GM21526 (cell line): Measurements from ENCODE around the gene MTCH1.

ENCODE experiments used
- ATAC-seq: cut with Tn5 transposase; IDR thresholded peaks from one replicate; pipeline ENCODE4 v1.9.1; 2021; ENCODE audit warnings: moderate library complexity; ENCODE audit not compliant: unreplicated experiment, low FRiP score

MTCH1 gene

DNA sequence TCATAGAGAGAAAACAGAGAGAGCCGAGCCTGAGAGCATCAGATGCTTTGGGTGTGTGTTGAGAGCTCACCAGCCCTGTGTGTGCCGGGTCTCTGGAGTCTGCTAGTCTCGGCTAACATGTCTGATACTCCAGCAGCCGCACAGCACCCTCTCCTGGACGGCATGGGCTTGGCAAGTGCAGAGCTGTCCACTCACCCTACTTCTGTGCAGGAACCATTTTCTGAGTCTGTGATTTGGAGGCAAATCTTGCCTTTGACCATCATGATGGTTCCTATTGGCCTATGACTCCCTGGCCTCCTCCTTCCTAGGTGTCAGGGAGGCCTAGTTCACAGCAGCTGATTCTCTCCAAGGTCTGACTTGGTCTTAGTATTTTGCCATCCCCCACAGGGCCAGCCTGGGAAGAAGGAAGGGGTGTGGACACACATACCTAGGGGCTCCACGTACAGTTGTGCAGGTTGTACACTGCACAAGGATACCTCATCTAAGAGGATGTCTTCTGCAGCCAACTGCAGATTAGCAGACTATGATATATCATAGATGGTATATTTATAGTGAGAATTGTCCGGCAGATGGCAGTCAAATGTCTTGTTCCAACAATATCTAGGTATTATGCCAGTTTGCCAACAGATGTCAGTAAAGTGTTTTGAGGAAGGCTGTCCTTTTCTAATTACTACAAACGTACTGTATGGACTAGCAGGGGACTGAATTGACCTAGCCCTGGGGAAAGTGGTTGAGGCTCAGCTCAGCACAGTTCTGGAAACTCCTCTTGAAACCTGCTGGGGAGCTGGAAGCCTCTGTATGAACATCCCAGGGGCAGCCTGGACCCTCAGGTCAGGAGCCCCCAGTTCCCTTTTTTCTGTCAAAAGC lies 32.4 kb upstream of the MTCH1 start:
- peak; percentile 78 for ATAC-seq

DNA sequence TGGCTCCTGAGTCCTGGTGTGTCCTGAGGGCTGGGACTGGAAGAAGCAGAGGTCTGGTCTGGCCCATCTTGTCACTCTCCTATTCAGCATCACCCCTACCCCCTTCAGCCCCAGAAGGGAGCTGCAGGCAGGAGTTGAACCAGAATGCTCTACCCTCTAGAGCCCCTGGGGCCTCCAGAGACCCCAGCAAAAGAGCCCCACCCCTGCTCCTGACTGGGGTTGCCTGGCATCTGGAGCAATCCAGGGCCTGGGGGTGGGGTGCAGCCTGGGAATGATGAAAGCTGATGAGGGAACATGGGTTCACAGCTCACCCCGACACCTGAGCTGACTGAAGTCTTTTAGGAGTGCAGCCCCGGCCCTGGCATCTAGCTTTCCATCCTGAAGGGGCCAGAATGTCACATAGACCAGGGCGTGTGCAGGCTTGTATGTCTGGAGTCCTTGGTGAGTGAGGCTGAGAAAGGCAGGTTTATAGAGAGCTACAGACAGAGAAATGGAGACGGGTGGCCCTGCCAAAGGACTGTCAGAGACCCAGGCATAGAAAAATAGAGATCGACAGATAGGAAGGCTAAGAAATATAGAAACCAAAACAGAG lies 31.7 kb upstream of the MTCH1 start:
- peak; percentile 10 for ATAC-seq

DNA sequence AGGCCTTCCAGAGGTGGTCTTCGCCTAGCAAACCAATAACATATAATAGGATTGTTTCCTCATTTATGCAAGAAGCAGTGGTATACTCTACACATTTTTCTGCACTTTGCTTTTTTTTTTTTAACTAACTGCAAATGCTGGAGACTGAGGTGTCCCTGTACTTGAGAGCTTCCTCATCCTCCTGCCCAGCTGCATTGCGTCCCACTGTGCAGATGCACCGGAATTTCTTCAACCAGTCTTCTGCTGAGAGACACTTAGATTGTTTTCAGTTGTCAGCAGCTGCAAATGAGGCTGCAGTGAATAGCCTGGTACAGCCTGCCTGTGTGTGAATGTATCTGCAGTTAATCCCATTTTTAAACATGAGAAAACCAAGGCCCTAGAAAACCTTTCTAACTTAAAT lies 31.0 kb upstream of the MTCH1 start:
- ATAC-seq, result no peak

DNA sequence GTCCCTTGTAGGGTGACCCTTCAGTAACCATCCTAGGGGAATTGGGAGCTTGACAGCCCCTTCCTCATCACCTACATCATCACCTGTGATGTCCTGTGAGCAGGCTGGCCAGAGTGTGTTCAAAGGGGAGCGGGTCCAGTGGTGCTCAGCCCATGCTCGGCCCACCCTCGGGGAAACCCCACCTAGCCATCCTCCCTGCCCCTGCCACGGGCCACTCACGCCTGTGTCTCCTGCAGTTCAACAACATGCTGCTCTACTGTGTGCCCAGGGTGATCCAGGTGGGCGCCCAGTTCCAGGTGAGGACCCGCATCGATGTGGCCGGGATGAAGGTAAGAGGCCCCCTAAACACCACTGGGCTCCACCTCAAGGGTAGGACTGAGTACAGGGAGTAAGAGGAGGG lies 29.5 kb upstream of the MTCH1 start:
- ATAC-seq, result no peak

DNA sequence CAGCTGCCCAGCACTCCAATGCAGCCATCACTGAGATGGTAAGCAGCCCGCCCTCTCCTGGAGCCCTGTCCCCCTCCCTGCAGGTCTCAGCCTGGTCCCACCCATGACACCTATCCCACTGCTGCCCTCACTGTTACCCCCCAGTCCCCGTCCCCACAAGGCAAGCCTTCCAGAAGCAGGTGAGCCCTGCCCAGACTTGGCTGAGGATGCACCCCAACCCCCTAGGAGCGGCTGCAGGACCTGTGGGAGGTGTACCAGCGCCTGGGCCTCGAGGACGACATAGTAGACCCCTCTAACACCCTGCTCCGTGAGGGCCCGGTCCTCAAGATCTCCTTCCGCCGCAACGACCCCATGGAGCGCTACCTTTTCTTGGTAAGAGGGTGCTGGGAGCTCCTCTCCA lies 28.7 kb upstream of the MTCH1 start:
- ATAC-seq, result no peak

DNA sequence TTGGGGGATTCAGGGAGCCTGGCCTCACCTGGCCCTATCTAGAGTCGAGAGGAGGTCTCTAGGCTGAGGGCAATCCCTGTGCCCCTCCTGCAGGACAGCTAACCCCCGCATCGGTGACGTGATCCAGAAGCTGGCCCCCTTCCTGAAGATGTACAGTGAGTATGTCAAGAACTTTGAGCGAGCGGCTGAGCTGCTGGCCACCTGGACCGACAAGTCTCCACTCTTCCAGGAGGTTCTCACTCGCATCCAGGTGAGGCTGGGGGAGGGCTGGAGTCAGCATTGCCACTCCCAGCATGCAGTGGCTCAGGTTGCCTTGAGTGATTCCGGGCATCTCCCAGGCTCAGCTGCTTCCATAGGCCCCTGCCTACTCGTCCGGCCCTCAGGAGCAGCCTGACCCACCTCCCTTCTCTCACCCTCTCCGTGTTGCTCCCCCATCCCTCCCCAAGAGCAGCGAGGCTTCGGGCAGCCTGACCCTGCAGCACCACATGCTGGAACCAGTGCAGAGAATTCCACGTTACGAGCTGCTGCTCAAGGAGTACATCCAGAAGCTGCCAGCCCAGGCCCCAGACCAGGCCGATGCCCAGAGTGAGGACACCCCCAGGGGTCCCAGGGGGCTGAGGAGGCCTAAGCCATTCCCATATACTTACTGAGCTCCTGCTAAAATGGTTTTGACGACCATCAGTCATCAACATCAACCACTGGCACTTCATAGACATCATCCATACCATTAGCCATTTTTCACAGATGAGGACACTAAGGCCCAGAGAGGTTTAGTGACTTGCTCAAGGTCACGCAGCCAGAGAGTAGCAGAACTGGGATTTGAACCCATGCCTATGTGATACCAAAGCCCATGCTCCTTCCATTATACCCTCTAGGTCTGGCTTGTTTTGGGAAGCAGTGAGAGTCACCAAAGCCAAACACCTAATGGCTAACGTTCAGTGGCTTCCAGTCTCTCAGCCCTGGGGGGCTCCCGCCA lies 27.8 kb upstream of the MTCH1 start:
- ATAC-seq, result no peak

DNA sequence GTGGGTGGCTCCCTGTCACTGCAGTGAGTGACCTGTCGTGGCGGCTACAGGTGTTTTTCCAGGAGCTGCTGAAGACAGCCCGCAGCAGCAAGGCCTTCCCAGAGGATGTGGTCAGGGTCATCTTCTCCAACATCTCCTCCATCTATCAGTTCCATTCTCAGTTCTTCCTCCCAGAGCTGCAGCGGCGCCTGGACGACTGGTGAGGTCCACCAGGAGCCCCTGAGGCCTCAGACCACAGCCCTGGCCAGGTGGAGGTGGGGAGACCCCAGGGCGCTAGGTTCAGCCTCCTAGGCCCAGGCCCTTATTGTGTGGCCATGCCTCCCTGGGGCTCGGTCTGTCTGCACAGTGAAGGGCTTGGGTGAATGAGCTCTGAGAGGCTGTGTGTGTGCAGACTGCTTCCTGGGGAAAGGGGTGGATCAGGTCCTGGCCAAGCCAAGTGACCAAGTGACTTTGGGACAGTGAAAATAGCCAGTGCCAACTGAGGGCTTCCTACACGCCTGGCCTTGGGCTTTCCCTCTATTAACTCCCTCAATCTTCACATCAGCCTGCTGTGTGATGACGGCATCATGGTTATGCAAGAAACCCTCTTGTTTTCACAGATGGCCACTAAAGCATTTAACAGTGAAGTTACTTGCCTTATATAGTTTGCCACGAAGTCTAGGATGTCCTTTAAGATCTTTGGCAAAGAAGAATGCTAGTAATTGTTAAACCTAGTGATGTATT lies 25.8 kb upstream of the MTCH1 start:
- no peak for ATAC-seq

DNA sequence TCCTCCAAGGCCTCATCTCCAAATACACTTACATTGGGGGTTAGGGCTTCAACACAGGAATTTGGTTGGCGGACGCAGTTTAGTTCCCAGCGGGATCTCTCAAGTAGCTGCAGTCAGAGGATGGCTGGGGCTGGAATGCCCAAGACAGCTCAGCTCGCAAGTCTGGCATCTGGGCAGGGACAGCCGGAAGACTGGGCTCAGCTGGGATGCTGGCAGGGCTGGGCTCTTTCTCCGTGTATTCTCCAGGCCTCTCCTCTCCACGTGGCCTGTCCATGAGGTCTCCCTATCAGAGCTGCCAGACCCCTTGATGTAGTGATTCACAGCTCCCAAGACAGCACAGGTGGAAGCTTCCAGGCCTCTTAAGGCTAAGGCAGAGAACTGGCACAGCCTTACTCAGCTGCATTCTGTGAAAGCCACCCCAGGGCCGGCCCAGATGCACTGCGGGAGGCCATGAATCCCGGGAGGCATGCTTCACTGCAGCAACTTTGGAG lies 24.5 kb upstream of the MTCH1 start:
- ATAC-seq, result no peak

DNA sequence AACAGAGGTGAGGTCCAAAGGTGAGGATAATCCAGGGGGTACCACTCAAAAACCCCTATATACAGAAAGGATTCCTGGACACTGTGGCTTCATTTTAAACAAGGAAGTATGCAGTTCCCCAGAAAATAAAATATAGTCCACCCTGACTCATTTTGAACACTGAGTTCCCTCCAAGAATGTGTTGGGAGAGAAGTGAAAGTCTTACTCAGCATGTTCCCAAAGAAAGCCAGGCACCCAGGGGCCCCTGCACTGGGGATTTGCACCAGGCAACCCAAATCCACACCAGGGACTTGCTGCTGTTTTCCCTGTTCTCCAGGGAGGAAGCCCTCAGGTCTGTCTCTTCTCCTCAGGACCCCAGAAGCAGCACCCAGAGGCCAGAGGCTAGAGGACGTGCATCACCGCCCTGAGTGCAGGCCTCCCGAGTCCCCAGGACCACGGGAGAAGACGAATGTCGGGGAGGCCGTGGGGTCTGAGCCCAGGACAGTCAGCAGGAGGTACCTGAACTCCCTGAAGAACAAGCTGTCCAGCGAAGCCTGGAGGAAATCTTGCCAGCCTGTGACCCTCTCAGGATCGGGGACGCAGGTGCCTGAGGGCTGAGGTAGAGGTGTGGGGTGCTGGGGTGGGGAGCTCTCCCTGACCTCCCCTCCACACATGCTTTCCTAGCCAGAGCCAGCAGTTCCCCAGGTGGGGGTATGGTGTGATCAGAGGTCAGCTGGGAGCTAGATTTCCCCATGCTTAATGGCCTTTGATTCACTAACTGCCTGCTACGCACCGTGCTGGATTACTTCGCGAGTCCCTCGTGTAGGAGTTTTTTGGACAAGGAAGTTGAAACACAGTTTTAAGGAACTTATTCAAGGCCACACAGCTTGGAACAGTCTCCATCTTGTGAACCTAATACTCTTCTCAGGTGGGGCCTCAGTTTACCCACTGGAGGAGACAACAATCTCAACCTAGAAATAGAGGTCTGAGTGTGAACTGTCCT lies 22.8 kb upstream of the MTCH1 start:
- ATAC-seq, result no peak

DNA sequence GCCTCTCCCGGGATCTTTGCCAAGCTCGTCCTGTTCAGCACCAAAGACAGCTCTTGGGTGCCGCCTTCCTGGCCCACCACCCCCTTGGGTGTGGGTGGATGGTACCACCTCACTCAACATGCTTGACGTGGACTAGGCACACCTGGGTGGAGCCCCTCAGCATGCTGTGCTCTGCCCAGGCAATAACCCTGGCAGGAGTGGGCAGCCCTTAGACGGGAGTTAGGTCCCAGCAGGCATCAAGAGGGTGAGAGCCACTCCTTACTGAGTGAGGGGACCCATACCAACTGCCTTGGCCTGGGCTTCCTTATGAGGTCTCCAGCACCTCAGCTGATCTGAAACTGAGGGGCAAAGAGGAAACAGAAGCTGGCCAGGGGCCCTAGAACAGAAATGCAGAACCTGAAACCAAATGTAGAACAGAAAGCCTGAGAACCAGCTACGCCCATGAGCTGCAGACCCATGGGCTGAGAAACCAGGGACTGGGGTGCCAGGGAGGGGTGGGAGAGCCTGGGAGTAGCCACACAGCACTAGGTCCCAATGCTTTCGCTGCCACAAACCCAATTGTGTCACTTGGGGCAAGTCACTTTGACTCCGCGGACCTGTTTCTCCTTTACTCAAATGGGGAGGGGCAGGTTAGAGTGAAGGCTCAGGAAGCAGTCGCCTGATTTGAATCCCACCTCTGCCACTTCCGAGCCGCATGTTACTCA lies 21.5 kb upstream of the MTCH1 start:
- no peak for ATAC-seq

DNA sequence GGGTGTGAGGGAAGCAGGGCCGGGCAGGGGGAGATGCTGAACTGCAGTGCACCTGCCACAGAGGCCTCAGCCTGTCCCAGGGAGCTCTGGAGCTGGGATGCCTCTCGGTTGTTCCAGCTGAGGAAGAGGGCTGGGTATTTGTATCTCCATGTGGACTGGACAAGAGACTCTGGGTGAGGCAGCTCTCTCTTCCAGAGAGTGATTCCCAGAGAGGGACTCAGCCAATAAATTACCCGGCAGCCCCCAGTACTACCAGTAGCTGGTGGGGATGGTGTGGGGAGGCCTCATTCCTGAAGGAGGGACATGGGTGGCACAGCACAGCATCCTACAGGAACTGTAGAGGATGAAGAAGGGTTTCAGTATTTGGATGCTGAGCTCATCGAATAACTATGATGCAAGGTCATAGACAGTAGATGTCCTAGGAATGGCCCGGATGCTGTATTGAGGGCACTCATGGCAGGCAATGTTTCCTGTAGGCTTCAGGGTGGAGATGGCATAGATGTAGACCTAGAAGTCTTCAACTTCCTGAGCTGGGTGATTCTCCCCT lies 20.9 kb upstream of the MTCH1 start:
- no peak for ATAC-seq

DNA sequence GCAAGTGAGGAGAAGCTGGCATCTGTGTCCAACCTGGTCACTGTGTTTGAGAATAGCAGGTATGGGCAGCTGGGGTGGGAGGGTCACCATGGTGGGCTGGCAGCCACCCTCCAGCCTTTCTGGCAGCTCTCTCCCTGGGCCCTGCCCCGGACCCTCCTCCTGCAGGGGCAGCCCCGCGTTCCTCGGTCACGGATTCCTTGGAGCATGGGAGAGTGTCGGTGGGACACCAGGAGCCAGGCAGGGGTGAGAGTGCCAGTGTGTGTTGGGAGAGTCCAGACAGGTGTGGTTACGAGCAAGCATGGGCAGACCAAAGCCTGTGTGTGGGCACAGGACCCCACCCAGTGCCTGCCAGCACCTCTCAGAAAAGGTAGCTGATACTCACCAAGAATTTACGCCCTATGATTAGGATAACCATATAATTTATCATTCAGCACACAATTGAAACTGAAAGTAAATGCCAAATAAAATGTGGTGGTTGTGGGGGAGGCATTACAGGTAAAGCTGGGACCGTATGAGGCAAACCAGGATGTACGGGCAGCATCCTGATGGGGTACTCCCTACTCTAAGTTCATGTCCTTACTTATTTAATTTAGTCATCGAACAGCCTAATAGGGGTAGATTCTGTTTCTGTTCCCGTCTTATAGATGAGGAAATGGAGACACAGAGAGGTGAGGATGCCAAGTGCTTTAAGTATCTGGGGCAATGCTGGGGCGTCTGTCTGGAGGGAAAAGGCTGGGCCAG lies 20.0 kb upstream of the MTCH1 start:
- ATAC-seq, result peak; percentile 9

DNA sequence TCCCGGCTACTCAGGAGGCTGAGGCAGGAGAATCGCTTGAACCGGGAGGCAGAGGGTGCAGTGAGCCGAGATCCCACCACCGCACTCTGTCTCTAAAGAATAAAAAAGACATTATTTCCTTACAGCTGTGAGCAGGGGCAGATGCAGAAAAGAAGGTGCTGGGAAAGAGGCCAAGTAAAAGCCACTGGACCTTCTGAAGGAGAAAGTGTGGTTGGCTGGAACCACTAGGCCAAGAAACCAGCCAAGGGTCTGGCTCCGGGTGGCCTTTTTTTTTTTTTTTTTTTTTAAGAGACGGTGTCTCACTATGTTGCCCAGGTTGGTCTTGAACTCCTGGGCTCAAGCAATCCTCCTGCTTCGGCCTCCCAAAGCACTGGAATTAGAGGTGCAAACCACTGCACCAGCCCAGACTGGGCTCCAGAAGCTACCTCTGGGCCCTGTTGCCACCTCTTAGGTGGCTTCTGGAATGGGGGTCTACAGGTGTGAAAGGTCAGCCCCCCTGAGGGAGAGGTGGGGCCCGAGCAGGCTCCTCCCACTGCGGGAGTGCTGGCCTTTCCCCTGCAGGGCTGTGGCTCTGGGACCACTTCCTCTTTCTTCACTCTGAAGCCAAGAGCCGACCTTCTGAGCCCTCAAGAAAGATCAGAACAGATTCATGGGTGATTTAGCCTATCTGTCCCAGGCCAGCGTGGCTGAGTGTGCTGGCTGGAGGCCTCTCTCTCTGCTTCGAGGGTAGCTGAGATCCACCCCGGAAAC lies 19.2 kb upstream of the MTCH1 start, which contains the start of gene FGD2:
Gene FGD2 (plus strand): TSS at position 595 of the 750 bp plus-strand sequence. CDS start 163 bp downstream, outside the sequence.
- peak; percentile 53 for ATAC-seq

DNA sequence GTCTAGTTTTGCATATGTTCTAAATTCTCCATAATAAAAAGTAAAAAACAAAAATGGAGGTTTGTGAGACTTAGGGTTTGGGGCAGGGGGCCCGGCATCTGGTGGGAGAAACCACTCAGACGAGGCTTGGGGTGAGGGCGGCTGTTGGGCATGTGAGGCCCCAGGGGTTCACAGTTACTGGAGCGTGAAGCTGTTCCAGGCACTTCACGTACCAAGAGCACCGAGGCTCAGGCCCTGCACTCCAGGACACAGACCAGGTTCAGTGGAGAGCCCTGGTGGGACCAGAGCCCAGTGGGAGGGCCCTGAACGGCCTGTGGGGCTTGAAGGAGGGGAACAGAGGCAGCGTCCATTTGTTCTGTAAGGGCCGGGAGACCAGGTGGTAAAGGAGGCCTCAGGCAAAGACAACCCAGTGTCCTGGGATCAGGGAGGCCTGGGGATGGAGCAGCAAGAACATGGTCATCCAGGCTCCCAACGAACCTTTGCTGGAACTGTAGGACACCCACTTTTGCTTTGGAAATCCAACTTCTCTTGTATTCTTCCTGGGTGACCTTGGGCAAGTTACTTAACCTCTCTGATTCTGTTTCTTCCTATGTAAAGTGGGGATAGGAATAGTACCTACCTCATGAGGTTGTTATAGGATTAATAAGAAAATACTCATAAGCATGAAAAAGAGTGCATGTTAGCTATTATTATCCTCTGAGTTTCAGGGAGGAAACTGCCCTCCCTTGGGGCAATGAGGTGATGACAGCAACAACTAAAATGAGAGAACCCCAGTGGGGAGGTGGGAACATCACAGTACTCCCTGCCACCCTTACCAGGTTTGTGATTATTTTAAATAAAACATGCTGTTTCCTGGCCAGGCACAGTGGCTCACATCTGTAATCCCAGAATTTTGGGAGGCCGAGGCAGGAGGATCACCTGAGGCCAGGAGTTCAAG lies 18.3 kb upstream of the MTCH1 start:
- no peak for ATAC-seq

DNA sequence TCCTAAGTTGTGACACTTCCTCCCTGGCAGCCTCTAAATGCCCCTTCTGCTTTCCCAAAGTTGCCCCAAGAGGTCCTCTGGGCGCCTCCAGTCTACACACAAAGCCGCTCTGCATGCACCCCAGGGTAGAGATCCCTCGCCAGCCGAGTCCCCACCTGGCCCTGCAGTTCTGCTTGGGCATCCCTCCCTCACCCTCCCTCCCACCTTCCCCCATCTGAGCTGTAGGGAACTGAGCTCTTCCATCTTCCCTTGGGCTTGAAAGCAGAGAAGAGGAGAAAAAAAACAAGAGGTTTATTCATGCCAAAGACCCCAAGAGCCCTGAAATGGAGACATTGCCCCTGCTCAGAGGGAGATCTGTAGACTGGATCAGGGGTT lies 13.7 kb upstream of the MTCH1 start:
- ATAC-seq, result no peak
